ENCODE data around the gene TMC2.

- no peak for TF ChIP-seq CTCF (IDR thresholded peaks at IDR 0.05; ENCODE audit: control extremely low read depth in 1 of 3, insufficient read depth in 1 of 3, low read depth in 1 of 3, low read length in 3 of 3)
- TF ChIP-seq ATF2 (IDR thresholded peaks at IDR 0.05; ENCODE audit: low read length) = no peak
- TF ChIP-seq MAX (IDR thresholded peaks at IDR 0.05) = no peak
These were observed 6.0 kb downstream of the TMC2 start for GRCh38 chr20:2542361-2542760.

All from H1 (cell line).